Measurements from ENCODE around the gene JSRP1.

JSRP1 gene

DNA sequence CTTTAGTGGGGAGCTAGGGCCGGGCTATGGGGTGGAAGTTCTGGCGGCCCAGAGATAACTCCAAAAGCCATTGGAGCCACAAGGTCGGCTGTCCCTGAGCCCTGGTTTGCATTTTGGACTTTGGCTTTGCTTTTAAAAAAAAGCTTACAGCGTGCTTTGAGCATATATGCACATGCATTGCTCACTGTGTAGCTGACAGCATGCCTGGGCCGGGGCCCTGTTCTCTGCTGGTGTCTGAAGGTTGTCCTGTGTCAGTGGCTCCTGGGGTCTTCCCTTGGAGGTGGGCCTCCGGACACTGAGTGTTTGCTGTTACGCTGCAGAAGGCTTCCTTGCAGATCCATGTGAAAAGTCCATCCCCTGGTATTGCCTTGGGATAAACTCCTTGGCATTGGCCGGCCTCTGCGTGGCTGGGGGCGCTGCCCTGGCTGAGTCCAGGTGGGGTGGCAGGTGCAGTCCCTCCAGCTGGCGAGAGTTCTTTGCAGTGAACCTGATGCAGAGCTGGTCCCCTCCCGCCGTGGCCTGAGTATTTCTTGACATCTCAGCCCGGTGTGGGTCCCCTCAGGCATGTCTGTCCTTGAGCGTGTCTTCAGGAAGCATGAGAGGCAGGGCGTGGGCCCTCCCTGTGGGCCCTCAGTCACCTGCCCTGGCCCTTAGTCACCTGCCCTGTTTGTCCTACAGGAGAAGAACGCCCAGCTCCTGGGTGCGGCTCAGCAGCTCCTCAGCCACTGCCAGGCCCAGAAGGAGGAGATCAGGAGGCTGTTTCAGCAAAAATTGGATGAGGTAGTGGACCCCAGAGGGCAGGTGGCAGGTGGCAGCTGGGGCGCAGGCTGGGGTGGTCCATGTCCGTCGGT lies 43.1 kb downstream of the JSRP1 start:
- DNase-seq = no peak

DNA sequence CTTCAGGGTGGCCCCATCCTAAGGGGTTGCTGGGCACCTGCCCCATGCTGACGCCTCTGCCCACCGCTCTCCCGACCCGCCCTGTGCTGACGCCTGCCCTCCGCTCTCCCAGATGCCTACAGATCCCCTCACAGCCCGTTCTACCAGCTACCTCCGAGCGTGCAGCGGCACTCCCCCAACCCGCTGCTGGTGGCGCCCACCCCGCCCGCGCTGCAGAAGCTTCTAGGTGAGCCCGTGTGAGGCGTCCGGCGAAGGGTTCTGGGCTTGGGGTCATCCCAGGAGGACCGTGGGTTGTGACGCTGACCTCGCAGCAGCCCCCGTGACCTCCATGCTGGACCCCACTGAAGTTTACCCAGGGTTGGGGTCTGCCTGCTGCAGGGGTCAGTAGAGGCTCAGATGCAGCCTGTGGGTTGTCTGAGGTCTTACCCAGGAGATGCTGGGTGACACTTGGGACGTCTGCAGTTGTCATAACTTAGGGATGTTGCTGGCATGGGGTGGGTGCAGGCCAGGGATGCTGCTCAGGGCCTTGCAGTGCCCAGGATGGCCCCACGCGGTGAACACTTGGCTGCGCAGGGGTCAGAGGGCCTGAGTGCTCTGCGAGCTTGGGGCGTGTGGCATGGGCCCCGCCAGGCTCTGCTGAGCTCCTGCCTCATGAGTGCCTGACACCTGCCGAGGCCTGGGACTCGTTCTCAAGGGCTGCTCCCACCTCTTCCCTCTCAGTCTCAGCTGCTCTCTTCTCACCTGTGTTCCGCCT lies 45.1 kb downstream of the JSRP1 start:
- DNase-seq = no peak

DNA sequence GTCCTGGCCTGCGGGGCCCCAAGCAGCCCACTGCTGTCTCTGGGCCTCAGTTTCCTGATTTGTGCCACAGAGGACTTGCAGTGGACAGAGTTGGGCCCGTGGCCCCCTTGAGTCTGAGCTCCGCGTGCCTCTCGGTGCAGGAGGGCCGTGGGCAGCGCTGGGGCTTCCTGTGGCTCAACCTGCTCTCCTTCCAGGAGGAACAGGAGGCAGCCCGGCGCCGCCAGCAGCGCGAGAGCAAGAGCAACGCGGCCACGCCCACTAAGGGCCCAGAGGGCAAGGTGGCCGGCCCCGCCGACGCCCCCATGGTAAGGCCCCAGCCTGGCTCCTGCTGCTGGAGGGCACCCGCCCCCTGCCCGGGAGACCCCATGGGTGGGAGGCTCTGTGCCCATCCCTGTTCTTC lies 46.0 kb downstream of the JSRP1 start:
- no peak for DNase-seq

DNA sequence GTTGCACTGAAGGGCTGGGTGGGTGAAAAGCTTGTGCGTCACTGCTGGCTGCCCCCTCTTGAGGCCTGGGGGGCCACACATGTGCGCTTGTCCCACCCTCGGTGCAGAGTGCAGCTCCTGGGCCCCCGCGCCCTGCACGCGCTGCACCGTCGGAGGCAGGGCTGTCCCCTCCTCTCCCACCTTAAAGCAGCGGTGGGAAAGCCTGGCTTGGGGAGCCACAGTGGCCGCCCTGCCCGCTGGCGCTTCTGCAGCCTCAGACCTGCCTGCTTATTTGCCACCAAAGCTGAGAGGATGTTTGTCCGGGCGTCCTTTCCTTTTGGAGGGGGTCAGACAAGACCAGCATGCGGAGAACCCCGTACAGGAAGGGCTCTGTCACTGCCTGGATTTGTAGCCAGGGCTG lies 46.8 kb downstream of the JSRP1 start:
- no peak for DNase-seq

DNA sequence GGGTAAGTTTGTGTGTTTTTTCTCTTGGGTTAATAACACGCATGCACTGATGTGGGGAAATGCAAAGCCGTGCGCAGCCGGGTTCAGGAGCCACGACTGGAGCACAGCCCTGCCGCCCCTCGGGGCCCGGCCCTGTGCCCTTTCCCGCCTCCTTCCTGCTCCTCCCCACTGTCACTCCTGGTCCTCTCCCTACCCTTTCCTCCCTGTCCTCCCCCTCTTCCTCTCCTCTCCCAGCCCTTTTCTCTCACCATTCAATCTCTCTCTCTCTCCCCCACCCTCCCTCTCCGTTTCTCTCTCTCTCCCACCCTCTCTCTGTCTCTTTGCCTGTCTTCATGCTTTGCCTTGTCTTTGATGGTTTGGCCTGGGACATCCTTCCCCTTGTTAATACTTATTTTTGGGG lies 47.2 kb downstream of the JSRP1 start:
- no peak for DNase-seq

DNA sequence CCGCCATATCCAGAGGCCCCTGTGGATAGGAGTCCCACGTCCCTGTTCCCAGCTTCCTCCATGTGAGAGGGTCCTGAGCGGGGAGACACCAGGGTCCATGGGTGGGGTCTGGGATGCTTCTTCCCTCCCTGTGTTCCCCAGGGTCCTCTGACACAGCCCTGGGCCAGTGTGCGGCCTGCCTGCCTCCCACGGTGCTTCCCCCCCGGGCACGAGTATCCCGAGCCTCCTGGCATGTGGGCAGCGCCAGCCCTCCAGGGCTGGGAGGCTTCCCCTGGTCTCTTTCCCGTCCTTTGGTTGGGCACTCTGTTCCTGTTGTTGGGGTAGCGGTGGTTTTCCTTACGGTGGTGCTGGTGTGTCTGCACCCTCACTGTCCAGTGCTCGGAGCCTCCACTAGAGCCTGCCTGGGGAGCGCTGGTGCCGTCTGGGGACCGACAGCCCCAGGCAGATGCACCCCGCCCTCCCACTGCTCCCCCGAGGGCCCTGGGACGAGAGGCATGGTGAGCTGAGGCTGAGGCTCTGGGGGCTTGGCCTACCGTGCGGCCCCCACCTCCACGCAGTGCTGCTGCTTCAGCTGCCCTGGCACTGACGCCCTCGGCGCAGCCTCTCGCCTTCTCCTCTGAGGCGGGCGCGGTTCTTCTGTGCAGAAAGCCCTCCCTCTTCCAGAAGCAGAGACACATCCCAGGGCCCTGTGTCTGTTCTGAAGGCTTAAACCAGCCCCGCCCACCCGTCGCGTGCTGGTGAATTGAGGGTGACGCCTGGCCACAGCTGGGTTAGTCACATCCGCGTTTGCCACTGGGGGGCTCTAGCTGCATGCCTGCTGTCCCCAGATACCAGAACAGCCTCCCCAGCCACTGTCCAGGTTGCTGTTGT lies 48.0 kb downstream of the JSRP1 start:
- no peak for DNase-seq

DNA sequence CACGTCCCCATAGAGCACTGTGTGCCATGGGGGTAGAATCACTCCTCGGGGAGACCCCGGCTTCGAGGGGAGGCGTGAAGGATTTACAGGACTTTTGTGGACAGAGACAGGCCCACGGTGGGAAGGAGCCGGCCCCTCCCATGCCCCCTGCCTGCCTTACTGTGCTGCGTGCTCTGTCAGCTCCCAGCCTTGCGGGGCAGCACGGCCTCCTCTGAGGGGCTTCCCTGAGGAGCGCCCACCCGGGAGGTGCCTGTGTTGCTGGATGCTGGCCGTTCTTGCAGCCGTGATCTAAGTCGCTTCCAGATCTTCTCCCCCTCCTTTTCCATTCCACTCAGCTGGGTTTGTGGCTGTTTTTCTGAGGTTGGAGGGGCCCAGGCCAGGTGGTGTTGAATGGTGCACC lies 49.2 kb downstream of the JSRP1 start:
- DNase-seq = no peak

DNA sequence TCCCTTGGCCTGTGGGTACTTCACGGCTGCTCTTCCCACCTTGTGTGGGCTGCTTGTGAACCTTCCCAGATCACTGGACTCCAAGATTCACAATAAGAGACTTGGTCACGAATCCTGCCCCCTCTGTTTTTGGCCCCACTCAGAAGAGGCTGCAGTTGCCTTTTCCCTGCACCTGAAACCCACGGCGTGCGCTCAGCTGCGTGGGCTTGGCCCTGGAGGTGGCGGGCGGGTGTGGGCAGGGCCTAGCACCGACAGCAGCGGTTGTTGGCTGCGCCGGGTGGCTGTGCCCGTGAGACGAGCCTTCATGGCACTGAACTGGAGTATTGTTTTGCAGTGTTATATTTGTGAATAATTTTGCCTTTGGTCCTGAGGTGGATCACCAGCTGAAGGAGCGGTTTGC lies 53.9 kb downstream of the JSRP1 start:
- no peak for DNase-seq

Data from NCI-H146 (cell line).